ENCODE data around the gene P2RX4.
"Not testable (repeated sequence)": the region's sequence is repeated elsewhere in the genome, so short reads cannot be mapped to it uniquely, and the experiment has no call there.

P2RX4 gene

GRCh38 chr12:121219353-121219986 lies 9.5 kb downstream of the P2RX4 start:
- in situ Hi-C loops (cut with MboI; ENCODE audit: low sequenced_read_pairs) = no loop called here

DNA sequence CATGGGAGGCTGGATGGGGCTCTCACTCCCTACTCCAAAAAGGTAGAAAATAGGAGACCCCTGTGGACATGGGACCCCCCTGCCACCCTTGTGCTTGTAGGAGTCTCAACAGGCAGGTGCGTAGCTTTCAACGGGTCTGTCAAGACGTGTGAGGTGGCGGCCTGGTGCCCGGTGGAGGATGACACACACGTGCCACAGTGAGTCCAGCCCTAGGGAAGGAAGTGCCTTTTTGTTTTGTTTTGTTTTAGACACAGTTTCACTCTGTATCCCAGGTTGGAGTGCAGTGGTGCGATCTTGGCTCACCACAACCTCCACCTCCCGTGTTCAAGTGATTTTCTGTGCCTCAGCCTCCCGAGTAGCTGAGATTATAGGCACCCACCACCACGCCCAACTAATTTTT lies 12.9 kb downstream of the P2RX4 start:
- in situ Hi-C loops (cut with MboI; ENCODE audit: low sequenced_read_pairs) = no loop called here

DNA sequence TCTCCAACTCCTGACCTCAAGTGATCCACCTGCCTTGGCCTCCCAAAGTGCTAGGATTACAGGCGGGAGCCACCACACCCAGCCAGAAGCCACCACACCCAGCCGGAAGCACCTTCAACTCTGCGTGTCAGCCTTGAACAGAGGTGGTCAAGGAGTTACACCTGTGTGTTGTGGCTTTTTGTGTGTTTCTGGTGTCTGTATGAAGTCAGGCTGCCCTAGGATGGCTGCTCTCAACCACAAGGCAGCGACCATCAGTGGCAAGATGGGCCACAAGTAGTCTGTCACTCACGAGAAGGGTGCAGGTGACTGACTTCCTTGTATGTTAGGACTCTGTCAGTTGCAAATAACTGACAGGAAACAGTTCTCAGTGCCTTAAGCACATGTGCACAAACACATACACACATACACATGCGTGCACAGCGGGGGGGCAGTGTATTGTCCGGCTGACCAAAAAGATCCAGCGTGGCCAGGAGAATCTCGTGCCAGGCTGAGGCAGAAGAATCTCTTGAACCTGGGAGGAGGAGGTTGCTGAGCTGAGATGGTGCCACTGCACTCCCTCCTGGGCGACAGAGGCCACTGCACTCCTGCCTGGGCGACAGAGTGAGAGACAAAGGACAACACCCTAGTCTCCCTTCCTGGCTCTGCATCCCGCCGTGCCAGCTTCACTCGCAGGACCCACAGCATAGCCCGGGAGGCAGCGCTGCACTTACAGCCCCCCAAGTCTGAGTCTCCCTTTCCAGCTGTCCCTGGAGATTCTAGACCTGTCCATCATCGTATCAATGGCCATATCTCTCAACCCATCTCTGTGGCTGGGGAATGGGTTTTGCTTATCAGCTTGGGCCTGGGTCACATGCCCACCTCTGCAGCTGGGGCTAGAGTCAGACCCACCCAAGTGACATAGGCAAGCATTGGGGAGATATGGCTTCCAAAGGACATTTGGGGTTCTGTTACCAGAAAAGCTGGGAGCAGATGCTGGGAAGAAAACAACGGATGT lies 13.7 kb downstream of the P2RX4 start:
- in situ Hi-C loops (cut with MboI; ENCODE audit: low sequenced_read_pairs) = no loop called here

GRCh38 chr12:121224591-121224990 lies 14.7 kb downstream of the P2RX4 start:
- in situ Hi-C loops (cut with MboI; ENCODE audit: low sequenced_read_pairs) = no loop called here

GRCh38 chr12:121226399-121226798 lies 16.5 kb downstream of the P2RX4 start:
- in situ Hi-C loops (cut with MboI; ENCODE audit: low sequenced_read_pairs) = no loop called here

GRCh38 chr12:121226871-121227270 lies 16.9 kb downstream of the P2RX4 start:
- in situ Hi-C loops (cut with MboI; ENCODE audit: low sequenced_read_pairs) = not testable (repeated sequence)

GRCh38 chr12:121227294-121227693 lies 17.4 kb downstream of the P2RX4 start:
- in situ Hi-C loops (cut with MboI; ENCODE audit: low sequenced_read_pairs) = no loop called here

- in situ Hi-C loops (cut with MboI; ENCODE audit: low sequenced_read_pairs) = no loop called here
Measured at GRCh38 chr12:121228919-121229665, 19.2 kb downstream of the P2RX4 start.

DNA sequence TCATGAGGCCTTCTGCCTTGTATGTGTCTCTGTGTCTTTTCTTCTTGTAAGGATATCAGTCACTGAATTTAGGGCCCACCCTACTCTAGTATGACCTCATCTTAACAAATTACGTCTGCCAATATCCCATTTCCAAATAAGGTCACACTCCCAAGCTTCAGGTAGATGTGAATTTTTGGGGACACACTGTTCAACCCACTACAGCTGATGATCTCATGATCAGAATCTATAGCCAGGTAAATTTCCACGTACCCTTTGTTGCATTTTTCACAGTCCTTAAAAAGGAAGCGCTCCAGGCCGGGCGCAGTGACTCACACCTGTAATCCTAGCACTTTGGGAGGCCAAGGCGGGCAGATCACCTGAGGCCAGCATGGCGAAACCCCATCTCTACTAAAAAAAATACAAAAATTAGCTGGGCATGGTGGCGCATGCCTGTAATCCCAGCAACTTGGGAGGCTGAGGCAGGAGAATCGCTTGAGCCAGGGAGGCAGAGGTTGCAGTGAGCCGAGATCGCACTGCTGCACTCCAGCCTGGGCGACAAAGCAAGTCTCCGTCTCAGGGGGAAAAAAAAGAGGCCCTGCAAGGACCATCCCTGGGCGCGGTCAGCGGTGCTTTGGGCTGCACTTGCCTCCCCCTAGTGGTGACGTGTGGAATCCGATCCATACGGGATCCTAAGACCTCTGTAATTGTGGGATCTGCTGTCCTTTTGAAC lies 20.1 kb downstream of the P2RX4 start:
- in situ Hi-C loops (cut with MboI; ENCODE audit: low sequenced_read_pairs) = not testable (repeated sequence)

- in situ Hi-C loops (cut with MboI; ENCODE audit: low sequenced_read_pairs) = no loop called here
Measured at GRCh38 chr12:121230538-121230907, 20.6 kb downstream of the P2RX4 start.

DNA sequence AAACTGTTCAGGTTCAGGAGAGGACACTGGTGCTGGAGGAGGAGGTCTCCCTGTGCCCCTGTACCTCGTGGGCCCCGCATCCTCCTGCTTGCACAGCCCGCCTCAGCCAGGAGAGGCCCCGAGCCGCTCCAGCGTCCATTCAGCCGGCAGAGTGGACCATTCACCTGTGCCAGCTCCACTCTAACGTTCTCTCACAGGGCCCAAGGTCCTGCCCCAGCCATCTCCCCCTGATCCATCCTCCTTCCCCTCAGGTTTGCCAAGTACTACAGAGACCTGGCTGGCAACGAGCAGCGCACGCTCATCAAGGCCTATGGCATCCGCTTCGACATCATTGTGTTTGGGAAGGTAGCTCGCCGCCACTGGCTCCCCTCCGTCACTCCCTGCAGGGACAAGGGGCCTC lies 22.2 kb downstream of the P2RX4 start:
- in situ Hi-C loops (cut with MboI; ENCODE audit: low sequenced_read_pairs) = no loop called here

DNA sequence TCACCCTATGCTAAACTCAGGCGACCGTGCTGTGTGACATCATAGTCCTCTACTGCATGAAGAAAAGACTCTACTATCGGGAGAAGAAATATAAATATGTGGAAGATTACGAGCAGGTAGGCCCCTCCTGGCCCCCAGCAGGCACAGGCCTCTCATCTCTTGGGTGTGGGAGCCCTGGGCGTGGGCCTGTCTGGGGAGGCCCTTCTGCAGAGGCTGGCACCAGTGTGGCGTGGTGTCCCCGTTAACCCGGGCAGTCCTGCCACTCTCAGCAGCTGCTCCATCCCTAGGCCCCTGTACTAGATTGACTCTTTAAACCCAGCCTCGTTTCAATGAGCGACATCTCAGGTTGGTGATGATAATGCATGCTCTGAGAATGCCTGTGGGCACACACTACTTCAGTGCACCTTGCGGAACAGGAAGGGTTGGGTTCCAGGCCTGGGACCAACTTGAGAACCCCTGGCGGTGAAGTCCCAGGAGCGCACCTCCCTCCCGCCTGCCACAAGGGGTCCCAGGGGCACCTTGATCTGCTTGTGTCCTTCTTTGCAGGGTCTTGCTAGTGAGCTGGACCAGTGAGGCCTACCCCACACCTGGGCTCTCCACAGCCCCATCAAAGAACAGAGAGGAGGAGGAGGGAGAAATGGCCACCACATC lies 23.2 kb downstream of the P2RX4 start:
- in situ Hi-C loops (cut with MboI; ENCODE audit: low sequenced_read_pairs) = no loop called here

- in situ Hi-C loops (cut with MboI; ENCODE audit: low sequenced_read_pairs) = no loop called here
Measured at GRCh38 chr12:121233628-121234020, 23.7 kb downstream of the P2RX4 start.

GRCh38 chr12:121236776-121237175 lies 26.8 kb downstream of the P2RX4 start:
- in situ Hi-C loops (cut with MboI; ENCODE audit: low sequenced_read_pairs) = no loop called here

DNA sequence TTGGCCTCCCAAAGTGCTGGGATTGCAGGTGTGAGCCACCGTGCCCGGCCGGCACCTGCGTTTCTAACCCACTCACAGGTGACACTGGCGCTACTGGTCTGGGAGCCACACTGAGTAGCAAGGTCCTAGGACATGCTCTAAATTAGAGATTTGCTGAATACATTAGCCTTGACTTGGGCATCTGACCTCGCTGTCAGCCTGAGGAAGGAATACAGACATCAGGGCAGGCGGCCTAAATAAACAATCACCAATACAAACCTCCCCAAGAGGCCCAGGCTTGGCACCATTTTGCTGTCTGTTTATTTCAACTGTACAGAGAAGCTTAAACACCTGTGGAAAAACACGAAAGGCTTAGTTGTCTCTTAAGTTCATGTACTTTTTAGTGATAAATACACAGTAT lies 27.5 kb downstream of the P2RX4 start:
- in situ Hi-C loops (cut with MboI; ENCODE audit: low sequenced_read_pairs) = no loop called here

DNA sequence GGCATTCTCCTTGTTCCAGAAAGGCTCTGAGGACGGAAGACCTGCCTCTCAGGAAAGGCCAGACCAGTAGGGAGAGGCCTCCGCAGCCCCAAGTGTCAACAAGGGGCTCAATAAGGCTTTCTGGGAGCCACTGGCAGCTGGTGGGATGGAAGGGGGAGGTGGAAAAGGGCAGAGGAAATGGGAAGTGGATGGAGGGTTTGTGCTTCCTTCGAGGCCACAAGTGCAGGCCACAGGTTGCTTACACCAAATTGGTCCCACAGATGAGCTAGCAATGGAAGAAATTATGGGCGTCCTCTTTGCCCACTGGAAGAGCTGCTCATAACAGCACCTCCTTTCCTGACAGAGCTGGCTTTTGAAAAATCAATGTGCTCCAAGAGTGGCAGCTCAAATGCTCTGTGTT lies 28.2 kb downstream of the P2RX4 start:
- in situ Hi-C loops (cut with MboI; ENCODE audit: low sequenced_read_pairs) = no loop called here

DNA sequence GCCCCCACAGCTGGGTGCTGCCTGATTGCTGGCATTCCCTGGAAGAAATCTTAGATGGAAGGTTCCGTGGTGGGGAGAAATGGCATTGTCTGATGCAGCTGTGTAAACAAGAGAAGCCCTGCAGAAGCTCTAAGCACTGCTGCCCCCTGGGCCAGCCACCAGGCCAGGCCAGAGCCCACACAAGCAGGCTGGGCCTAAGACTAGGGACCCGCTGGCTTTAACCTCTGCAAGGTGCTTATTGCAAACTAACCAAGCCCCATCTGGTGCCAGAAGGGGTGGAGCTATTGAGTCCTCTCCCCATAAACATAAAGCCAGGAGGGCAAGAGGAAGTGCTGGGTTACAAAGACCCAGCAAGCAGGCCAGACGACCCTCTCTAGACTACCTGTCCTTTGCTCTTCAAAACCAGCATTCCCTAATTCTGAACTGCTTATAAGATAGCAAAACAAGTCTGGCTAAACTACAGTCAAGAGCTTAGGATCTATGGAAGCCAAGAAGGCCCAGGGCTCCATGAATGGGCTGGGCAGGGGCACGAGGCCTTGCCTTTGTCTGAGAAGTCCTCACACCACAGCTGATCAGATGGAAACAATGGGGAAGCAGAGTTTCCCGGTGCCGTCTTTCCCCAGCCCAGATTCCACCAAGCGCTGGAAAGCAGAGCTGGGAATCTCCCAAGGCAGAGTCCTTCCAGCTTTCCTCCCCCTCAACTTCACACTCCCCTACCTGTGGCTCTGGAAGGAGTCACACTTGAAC lies 28.8 kb downstream of the P2RX4 start:
- in situ Hi-C loops (cut with MboI; ENCODE audit: low sequenced_read_pairs) = no loop called here

DNA sequence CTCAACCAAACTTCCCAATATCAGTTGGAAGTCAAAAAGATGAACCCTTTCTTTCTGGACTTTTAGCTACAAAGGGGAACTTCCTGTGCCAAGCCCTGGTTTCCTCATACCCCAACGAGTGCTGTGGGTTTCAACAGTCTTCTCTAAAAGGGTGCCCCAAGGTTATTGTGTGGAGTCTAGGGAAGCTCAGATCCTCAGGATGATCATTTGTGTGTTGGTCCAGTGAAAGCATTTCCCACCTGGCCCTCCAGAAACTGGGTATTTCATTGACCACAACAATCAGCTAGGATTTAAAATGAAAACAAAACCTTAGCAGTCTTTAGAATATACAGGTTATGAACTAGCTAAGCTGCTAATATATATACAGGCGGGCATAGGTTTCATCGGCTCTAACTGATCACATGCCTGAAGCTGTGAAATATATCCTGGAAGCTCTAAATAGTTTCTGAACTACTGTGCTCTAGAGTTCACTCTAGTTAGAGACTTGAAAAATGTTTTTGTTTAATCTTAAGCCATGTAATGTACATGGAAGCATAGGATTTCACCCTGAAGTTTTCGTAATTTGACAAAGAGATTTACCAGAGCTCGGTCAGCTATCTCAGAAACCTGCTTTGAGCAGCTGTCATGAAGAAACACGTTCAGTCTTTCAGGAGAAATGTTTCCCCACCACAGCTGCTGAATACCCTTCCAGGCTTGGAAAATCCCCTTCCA lies 29.6 kb downstream of the P2RX4 start:
- in situ Hi-C loops (cut with MboI; ENCODE audit: low sequenced_read_pairs) = no loop called here

DNA sequence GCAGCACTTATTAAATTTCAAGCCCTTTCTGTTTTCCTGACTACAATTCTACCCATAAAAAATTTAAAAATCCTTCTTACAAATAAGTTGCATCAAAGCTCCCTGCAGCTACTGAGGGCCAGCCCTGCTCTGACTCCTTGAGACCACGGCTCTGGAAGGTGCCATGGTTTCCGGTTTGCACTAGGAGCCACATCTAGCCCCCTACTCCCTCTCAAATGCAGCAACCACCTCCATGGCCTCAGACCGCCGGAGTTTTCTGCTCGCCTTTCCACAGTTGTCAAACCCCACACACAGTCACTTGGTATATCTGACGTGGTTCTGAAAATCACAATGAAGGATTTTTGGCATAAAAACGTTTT lies 30.1 kb downstream of the P2RX4 start:
- in situ Hi-C loops (cut with MboI; ENCODE audit: low sequenced_read_pairs) = no loop called here
